GM12878 (cell line): Measurements from ENCODE around the gene KIF23. TPM values are rescaled to one million over a fixed set of nuclear protein-coding genes. Genes with fewer than 3 reads are reported as not detected.

Source experiments
- ATAC-seq: fragments of 200-7000 bp; cut with Tn5 transposase; 3 replicates; pipeline ENCODE4 v1.9.1; 2020; ENCODE audit warnings: mild to moderate bottlenecking, moderate library complexity
- BruUV-seq: library from RNA; stranded (reverse); fragments of 400-500 nt; replicated peaks from 2 replicates; lab custom pipeline; 2021; lab: Mats Ljungman, UMichigan
- CTCF ChIA-PET: fragments of 300-600 bp; sonication (Branson Sonifier 250); formaldehyde crosslinking; extraction: SDS; loops from one replicate; lab custom pipeline; 2021; ENCODE audit warnings: inconsistent platforms; lab: Yijun Ruan, JAX
- POLR2A ChIA-PET: fragments of 350-600 bp; formaldehyde crosslinking; extraction: SDS; loops from one replicate; lab custom pipeline; 2021; ENCODE audit warnings: inconsistent platforms; lab: Charles Lee
- RAD21 ChIA-PET: fragments of 300-600 bp; sonication (Branson Sonifier 250); formaldehyde crosslinking; loops from one replicate; lab custom pipeline; 2023; ENCODE audit warnings: antibody characterized with exemption; ENCODE audit not compliant: unreplicated experiment; lab: Charles Lee
- SMC1A ChIA-PET: fragments of 300-600 bp; sonication (Branson Sonifier 250); formaldehyde crosslinking; loops from one replicate; lab custom pipeline; 2023; ENCODE audit not compliant: unreplicated experiment, uncharacterized antibody; lab: Charles Lee
- DNase-seq: peaks from one replicate; pipeline ENCODE4 v3.0.0-alpha.2; 2011; ENCODE audit warnings: low read depth, low spot score
- FAIRE-seq: peaks from 3 replicates; lab custom pipeline; 2011; peaks lifted over from hg19 to GRCh38; lab: Jason Lieb, UNC
- H2AFZ ChIP-seq: 2 replicates; pipeline ENCODE4 v1.6.0; 2011; ENCODE audit warnings: low read depth, low read length, control low read depth; ENCODE audit not compliant: control insufficient read depth
- H3K27ac ChIP-seq: 2 replicates; pipeline ENCODE4 v1.5.1; 2011; ENCODE audit warnings: control low read depth; ENCODE audit not compliant: control insufficient read depth, insufficient read depth
- H3K27me3 ChIP-seq, 2 experiments: replicated peaks in 1 of 2; 2 replicates each; pipeline versions ENCODE4 v1.6.0 to v1.6.1; 2011; ENCODE audit warnings: low read length in 1 of 2; ENCODE audit not compliant: control insufficient read depth in 2 of 2, insufficient read depth in 2 of 2
- H3K36me3 ChIP-seq, 2 experiments: 2 replicates each; pipeline ENCODE4 v1.5.1; 2011; ENCODE audit warnings: low read length in 1 of 2; ENCODE audit not compliant: control insufficient read depth in 2 of 2, insufficient read depth in 2 of 2
- H3K4me1 ChIP-seq: 2 replicates; pipeline ENCODE4 v1.6.1; 2011; ENCODE audit warnings: mild to moderate bottlenecking, low read length, moderate library complexity, mixed read lengths; ENCODE audit not compliant: control insufficient read depth, insufficient read depth
- H3K4me2 ChIP-seq: 2 replicates; pipeline ENCODE4 v1.6.0; 2011; ENCODE audit warnings: control low read depth; ENCODE audit not compliant: control insufficient read depth, insufficient read depth
- H3K4me3 ChIP-seq: fragments of 200-600 bp; sonication (generic); 2 replicates; pipeline ENCODE4 v1.5.1; 2016
- H3K79me2 ChIP-seq: 2 replicates; pipeline ENCODE4 v1.6.0; 2011; ENCODE audit warnings: low read length; ENCODE audit not compliant: control insufficient read depth, insufficient read depth
- H3K9ac ChIP-seq: 2 replicates; pipeline ENCODE4 v1.8.0; 2011; ENCODE audit warnings: low read length, control low read depth, mixed read lengths; ENCODE audit not compliant: control insufficient read depth, insufficient read depth
- H3K9me3 ChIP-seq: replicated peaks from 3 replicates; pipeline ENCODE4 v1.5.1; 2011; ENCODE audit warnings: mild to moderate bottlenecking, low read length; ENCODE audit not compliant: control insufficient read depth, insufficient read depth
- H4K20me1 ChIP-seq: 2 replicates; pipeline ENCODE4 v1.6.0; 2011; ENCODE audit not compliant: control insufficient read depth, insufficient read depth
- ATF2 ChIP-seq: IDR thresholded peaks from 2 replicates; pipeline ENCODE4 v1.6.1; 2012; ENCODE audit warnings: low read length, inconsistent platforms
- E2F4 ChIP-seq: IDR thresholded peaks from 2 replicates; pipeline ENCODE4 v1.6.1; 2012; ENCODE audit warnings: low read depth, low read length, improper control_type of control experiment
- EP300 ChIP-seq, 2 experiments: fragments of 150-350 bp in 1 of 2; IDR thresholded peaks; 2 replicates each; pipeline ENCODE4 v1.6.1; 2011 to 2012; ENCODE audit warnings: low read depth in 2 of 2, low read length in 2 of 2, borderline replicate concordance in 1 of 2, improper control_type of control experiment in 1 of 2, inconsistent platforms in 1 of 2; ENCODE audit not compliant: control insufficient read depth in 1 of 2
- IRF5 ChIP-seq: fragments of 450-650 bp; IDR thresholded peaks from 2 replicates; pipeline ENCODE4 v1.6.1; 2017; ENCODE audit warnings: borderline replicate concordance
- KAT2A ChIP-seq: conservative IDR thresholded peaks from 2 replicates; pipeline ENCODE4 v1.6.1; 2011; ENCODE audit warnings: low read depth, low read length; ENCODE audit not compliant: control insufficient read depth
- KLF5 ChIP-seq: fragments of 450-650 bp; IDR thresholded peaks from 2 replicates; pipeline ENCODE4 v1.6.1; 2014; ENCODE audit warnings: mild to moderate bottlenecking; ENCODE audit not compliant: partially characterized antibody
- MEF2A ChIP-seq: IDR thresholded peaks from 2 replicates; pipeline ENCODE4 v1.6.1; 2011; ENCODE audit warnings: low read depth, mild to moderate bottlenecking, low read length, moderate library complexity; ENCODE audit not compliant: insufficient read depth
- NBN ChIP-seq: fragments of 450-650 bp; IDR thresholded peaks from 2 replicates; pipeline ENCODE4 v1.6.1; 2016
- NFYB ChIP-seq: IDR thresholded peaks from 2 replicates; pipeline ENCODE4 v1.6.1; 2011; ENCODE audit warnings: low read depth, mild to moderate bottlenecking, low read length, improper control_type of control experiment, moderate library complexity; ENCODE audit not compliant: insufficient read depth
- NR2C1 ChIP-seq: fragments of 450-650 bp; IDR thresholded peaks from 2 replicates; pipeline ENCODE4 v1.6.1; 2017; ENCODE audit warnings: antibody characterized with exemption, mild to moderate bottlenecking, moderate library complexity
- SREBF1 ChIP-seq: IDR thresholded peaks from 2 replicates; pipeline ENCODE4 v1.6.1; 2012; ENCODE audit warnings: mild to moderate bottlenecking, low read length
- STAT1 ChIP-seq: fragments of 450-650 bp; conservative IDR thresholded peaks from 2 replicates; pipeline ENCODE4 v1.6.1; 2014; ENCODE audit warnings: antibody characterized with exemption, mild to moderate bottlenecking
- ZBTB40 ChIP-seq: fragments of 450-650 bp; IDR thresholded peaks from 2 replicates; pipeline ENCODE4 v1.6.1; 2016; ENCODE audit warnings: mild to moderate bottlenecking, moderate library complexity, borderline replicate concordance
- WGBS: methylation state at CpG from one replicate; pipeline ENCODE4 v1.1.6; 2016; ENCODE audit warnings: low lambda C conversion rate; ENCODE audit not compliant: insufficient replicate concordance, insufficient coverage; ENCODE audit errors: missing lambda C conversion rate; 5-methylcytosine and 5-hydroxymethylcytosine counted together
- in situ Hi-C: fragments of 300-500 bp; cut with MboI; formaldehyde crosslinking; loops from 9 replicates; pipeline ENCODE4 v1.14.3; 2018; ENCODE audit warnings: mixed read lengths
- intact Hi-C: fragments of 100-400 bp; cut with micrococcal nuclease; formaldehyde crosslinking; loops from one replicate; pipeline ENCODE4 v1.14.2; 2022; ENCODE audit not compliant: unreplicated experiment
- polyA plus RNA-seq, 11 experiments: library from polyadenylated mRNA; depleted of rRNA in 4 of 11; unstranded in 6 of 11; stranded (reverse) in 5 of 11; fragments of >200 nt; fragmentation: Nextera tagmentation in 4 of 11; fragmentation: Illumina TruSeq in 1 of 11; extraction: Ambion mirVana in 4 of 11; extraction: Trizol in 1 of 11; gene quantifications; 1 replicate in 1 of 11; 2 replicates in 10 of 11; pipeline versions ENCODE4 v1.2.1 to v1.2.3, GENCODE V29; 2011 to 2016; ENCODE audit warnings: inconsistent platforms in 2 of 11, missing spikeins in 2 of 11, low read depth in 1 of 11
- total RNA-seq, 4 experiments: library from RNA; depleted of rRNA in 3 of 4; stranded (reverse); fragments of >200 nt in 3 of 4; fragmentation: Illumina TruSeq in 1 of 4; extraction: Trizol in 1 of 4; gene quantifications; 2 replicates each; pipeline versions ENCODE4 v1.2.1 to v1.2.3, GENCODE V29; 2013 to 2021

KIF23 gene
- total and polyA plus RNA-seq, 10 of the 15 experiments (the other 5 are each of a cell fraction or from before 2014, with no cell fraction given), result 28.0 to 62.5 (median 46.6) TPM

GRCh38 chr15:69439623-69440022, 25.5 kb downstream of the KIF23 start:
- FAIRE-seq (no peak), ATAC-seq (no peak), DNase-seq (no peak)
- Histone ChIP-seq H3K9me3 (no peaks in the 10 kb centered on the region), H3K4me2 (no peak overlapping the region), H3K27ac (no peak overlapping the region), H3K4me1 (no peaks in the 10 kb centered on the region; the same call in 1 of the 2 replicates), H3K9ac (no peak overlapping the region), H3K27me3 (no peaks in the 10 kb centered on the region), H2AFZ (no peak overlapping the region), H3K4me3 (no peak overlapping the region), H3K36me3 (peaks cover 5 to 25% of the 10 kb centered on the region in 2 experiments), H3K79me2 (no peaks in the 10 kb centered on the region), H4K20me1 (no peaks in the 10 kb centered on the region)
- BruUV-seq, result no TSS peak
- intact Hi-C loops (no loop called here), in situ Hi-C loops (no loop called here)
- ChIA-PET POLR2A (interaction anchor here (1.0 kb wide), 1 partner anchor 32 kb away, joined by 3 read pairs; no protein-coding TSS in a partner anchor), RAD21 (no interaction called here), CTCF (interaction anchor here (0.9 kb wide), 1 partner anchor 18 kb away, joined by 3 read pairs; no protein-coding TSS in a partner anchor), SMC1A (interaction anchor here (1.0 kb wide), 1 partner anchor 23 kb away, joined by 4 read pairs; no protein-coding TSS in a partner anchor)
- no peak for TF ChIP-seq EP300 (IDR thresholded peaks at IDR 0.05; ENCODE audit: borderline replicate concordance in 1 of 2, control insufficient read depth in 1 of 2, low read depth in 2 of 2, low read length in 2 of 2)
- no peak for TF ChIP-seq IRF5
- no peak for TF ChIP-seq NR2C1
- TF ChIP-seq ATF2, result no peak
- no peak for TF ChIP-seq KLF5
- TF ChIP-seq SREBF1, result no peak
- TF ChIP-seq ZBTB40, result no peak
- no peak for TF ChIP-seq STAT1
- no peak for TF ChIP-seq NFYB
- no peak for TF ChIP-seq KAT2A
- TF ChIP-seq MEF2A, result no peak
- no peak for TF ChIP-seq NBN
- no peak for TF ChIP-seq E2F4
- 87% methylated on average over 4 of the region's 4 CpGs for WGBS
